GM21367 (cell line): ENCODE results near the gene TK1.
"Not testable (repeated sequence)": the region's sequence is repeated elsewhere in the genome, so short reads cannot be mapped to it uniquely, and the experiment has no call there.

Experiments used
- ATAC-seq: cut with Tn5 transposase; IDR thresholded peaks from one replicate; pipeline ENCODE4 v1.9.1; 2021; ENCODE audit not compliant: unreplicated experiment

TK1 gene

DNA sequence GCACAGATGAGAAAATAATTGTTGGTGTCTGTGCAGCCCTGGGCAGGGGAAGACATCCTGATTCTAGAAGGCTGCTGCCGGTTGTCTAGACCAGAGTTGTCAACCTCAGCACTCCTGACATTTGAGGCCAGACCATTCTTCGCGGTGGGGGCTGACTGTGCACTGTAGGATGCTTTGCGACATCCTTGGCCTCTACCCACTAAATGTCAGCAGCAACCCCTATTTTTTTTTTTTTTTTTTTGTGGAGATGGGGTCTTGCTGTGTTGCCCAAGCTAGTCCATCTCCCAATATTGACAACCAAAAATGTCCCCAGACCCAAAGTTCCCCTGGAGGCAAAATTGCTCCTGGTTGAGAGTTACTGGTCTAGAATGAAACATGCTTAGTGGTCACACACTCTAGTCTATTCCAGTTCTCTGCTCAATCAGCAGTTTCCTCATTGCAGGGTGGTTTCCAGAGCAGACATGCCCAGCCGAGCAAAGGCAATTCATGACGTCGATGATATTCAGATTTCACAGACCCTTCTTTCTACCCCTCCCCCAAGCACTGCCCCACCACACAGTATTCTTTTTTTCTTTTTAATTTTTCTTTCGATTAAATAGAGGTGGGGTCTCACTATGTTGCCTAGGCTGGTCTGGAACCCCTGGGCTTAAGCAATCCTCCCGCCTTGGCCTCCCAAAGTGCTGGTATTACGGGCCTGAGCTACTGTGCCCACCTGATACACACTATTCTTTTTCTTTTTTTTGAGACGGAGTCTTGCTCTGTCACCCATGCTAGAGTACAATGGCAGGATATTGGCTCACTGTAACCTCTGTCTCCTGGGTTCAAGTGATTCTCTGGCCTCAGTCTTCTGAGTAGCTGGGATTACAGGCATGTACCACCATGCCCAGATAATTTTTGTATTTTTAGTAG is 31.7 kb downstream of the TK1 start:
- ATAC-seq: peak; percentile 34

DNA sequence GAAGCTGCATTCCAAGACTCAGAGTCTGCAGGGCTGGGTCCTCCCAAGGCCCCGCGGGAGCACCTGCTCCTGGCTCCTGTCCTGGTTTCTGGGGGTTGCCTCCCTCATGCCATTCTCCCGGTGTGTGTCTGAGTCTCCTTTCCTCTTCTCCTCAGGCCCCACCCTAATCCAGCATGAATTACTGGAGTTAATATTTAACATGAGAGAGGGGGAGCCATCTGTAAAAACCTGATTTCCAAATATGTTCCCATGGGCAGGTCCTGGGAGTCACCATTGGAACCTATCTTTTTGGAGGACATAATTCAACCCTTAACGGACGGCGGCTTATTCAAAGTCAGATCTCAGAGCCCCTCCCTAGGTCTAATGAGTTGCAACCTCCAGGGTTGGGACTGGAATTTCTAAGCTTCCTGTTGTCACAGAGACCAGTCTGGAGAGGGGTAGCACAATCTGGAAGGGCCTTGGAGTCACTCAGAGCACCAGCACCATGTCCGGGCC is 35.3 kb downstream of the TK1 start:
- no peak for ATAC-seq

DNA sequence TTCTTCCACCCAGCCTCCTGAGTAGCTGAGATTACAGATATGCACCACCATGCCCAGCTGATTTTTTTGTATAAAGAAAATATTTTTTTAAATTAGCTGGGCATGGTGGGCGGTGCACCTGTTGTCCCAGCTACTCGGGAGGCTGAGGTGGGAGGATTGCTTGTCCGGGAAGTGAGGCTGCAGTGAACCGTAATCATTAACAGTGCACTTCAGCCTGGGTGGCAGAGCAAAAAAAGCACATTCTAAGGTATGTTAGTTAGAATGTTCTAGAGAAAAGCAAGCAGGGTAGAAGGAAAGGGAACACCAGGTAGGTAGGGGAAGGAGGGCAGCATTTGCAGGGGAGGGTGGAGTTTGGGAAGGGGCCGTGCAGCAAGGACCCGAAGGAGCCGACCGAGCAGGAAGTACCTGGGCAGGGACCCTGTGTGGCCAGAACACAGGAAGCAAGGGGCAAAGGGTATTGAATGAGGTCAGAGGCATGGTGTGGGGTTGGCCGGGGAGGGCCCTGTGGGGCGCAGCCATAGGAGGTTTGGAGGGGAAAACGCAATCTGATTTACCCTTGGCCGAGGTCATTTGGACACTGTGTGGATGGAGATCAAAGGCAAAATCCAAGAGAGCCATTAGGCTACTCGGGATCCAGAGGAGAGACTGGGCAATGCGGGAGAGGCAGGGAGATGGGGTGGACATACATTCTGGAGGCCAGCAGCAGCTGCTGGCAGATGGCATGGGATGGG is 38.4 kb downstream of the TK1 start:
- ATAC-seq: no peak

DNA sequence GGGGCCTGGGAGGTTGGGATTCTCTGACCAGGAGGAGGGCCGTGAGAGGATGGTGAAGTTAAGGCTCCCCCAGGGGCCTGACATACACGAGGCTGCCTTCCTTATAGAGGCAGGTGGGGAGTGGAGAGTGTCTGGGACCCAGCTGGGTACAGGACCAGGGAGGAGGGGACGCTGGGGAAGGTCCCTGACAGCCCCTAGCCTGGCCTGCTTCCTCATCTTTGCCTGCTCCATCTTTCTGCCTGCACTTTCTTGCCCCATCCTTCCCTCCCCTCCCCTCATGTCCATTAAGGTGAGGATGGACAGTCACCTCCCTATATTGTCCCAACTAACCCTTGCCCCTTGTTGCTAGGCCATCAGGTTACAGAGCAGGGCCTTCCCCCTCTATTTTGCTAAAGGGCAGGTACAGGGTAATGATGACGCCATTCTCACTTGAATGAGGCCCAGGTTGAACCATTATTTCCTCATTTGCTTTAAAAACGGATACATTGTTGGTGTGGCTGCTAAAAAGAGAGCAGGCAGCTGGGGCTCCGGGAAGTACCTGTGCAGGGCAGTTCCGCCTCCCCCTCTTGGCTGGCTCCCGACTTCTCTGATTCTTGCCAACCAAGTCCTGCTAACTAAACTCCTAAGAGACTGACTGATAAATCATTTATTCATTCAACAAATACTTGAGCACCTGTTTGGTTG is 39.4 kb downstream of the TK1 start:
- ATAC-seq: peak; percentile 25

DNA sequence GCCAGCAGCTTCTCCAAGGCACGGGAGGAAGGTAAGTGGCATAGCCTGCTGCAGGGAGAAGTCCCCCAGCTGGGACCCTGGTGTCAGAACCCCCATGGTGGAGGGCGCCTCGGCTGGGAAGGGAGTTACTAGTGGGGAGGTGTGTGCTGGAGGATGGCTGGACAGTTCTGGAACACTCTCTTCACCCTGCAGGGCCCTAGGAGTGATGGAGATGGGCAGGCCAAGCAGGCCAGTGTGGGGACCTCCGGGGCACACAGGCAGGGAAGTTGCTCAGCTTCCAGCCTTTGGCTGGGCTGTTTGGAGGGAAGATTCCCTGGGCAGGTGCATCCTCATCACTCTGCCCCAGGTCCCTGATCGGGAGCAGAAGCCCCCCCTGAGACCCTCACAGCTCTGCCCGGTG is 40.0 kb downstream of the TK1 start:
- ATAC-seq: no peak

DNA sequence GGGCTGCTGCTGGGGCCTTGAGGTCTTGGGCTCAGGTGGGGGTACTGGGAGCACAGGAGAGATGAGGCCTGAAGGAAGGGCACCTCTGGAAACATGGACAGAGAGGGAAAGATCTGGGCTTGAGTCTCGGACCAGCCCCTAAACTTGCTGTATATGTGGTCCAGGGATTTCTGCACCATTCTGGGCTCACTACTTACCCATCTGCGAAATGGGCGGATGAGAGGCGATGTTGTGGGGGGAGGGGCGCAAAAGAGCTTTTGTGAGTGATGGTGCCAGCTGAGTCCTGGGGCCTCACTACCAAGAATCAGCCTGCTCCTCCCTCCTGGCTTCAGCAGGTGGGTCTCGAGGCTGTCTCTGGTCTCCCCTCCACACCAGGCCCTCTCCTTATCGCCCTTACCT is 40.4 kb downstream of the TK1 start:
- ATAC-seq: no peak

DNA sequence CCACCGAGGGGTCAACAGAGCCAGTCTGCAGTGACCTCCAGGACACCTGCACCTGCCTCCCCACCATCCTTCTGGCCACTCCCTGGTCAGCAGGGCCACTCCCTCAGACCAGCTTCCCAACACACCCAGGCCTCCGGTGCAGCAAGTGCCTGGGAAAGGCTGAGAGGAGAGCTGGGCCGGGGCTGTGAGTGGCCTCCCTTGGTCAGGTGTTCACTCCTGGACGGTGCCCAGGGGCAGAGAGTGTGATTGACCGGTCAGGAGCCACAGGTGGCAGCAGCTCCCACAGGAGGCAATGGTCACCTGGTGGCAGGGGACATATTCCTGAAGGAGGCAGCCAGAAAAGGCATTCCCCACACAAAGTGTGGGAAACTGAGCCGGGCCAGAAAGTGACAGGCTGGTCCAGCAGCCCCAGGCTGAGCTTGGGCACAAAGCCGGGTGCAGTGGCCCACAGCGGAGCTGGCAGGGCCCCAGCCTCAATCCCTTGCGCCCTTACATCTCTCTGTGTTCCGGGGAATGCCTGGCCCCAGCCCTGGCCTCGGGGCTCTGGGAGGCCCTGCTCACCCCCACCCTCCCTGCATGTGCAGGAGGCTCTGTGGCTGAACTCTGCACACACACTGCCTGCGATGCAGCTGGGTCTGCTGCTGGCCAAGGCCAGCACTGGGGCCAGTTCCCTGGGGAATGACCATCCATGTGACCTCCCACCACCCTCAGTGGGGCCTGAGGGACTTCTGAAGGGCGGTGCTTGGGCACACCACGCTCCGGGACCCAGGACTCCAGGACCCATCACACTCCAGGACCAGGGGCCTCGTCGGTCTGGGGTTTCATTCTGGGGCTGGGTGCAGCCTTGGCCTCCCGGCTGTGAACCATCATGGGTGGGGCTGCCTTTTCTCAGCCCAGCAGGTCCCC is 41.9 kb downstream of the TK1 start:
- no peak for ATAC-seq

DNA sequence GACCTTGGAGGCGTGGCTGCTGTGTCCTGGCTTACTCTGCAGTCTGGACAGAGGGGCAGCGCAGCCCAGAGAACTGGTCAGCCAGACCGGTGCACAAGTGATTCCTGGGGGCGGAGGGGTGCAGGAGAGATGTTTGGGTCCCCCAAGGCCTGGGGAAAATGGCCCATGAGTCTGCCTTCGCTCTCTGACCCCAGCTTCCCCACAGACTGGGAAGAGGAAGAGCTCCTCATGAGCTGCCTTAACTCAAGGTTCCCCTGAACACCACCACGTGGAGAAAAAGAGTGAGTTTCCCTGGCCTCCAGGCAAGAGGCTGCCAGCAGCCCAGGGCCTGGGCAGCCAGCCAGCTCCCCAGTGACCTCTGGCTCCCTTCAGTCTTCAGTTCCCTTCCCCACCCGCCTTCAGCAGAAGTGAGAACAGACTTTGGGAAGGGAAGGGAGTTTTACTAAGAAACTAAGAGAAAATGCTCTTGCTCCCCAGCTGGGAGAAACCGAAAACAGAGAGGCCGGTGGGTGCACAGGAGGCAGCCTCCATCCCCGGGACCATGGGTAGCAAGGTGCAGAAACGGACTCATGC is 42.6 kb downstream of the TK1 start:
- ATAC-seq: no peak

DNA sequence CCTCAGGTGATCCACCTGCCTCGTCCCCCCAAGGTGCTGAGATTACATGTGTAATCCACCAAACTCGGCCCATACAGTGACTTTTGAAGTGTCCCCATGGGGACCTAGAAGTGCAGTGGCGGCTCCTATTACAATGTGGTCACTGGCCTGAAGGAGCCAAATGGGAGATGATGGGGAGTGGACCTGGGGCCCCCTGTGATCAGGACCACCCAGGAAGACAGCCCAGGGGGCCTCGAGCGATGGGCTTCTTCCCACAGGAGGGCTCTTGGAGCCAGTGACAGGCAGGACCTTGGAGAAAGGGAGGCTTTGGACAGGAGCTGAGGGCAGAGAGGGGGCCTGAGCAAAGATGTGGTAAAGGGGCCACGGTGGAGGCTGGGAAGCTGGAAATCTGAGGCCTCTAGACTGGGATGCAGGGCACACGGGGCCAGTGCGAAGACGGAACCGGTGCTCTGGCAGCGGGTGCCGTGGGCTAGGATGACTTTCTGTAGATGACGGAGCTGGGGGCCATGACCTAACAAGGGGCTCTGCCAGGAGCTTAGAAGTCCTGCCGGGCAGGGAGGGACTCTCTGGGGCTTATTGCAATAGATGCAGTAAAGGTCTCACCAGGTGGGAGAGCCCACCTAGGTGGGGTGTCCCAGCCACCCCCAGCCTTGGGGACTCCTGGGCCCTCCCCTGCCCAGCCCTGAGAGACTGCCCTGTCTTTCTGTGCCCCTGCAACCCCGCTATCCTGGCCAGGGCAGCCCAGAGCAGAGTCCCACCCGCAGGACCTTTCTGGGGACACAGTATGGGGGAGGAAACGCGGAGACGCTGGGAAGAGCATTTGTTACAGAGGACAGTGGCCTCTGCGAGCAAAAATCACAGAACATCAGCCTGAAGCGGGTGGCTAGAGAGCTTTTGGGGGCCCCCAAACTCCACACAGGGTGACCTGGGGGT is 43.4 kb downstream of the TK1 start:
- ATAC-seq: no peak

DNA sequence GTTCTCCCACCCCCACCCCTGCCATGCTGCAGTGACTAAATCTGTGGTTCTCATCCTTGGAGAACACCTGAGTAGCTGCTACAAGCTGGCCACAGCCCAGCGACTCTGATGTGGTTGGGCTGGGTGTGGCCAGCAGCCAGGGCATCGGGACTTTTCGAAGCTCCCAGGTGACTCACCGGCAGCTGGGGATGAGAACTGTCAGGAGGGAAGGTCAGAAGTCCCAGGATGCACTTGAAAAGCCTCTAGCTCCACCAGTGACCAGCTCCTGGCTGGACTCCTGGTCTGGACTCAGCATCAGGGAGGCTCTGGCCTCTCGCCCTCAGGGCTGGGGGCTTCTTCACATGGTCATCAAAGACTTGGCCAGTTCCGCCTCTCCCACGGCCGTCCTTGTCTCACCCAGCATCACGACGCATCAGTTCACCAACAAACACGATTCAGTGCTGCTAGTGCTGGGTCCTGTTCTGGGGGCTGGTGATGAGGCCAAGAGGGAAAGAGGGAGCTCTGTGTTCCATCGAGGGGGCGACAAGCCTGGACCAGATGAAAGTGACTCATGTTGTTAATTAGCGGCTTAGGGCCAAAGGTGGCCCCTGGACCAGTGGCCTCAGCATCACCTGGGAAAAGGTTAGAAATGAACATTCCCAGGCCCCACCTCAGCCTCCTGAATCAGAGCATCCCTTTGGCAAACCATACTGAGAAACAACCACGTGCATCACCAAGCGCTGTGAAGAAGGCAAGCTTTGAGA is 44.6 kb downstream of the TK1 start:
- ATAC-seq: no peak

DNA sequence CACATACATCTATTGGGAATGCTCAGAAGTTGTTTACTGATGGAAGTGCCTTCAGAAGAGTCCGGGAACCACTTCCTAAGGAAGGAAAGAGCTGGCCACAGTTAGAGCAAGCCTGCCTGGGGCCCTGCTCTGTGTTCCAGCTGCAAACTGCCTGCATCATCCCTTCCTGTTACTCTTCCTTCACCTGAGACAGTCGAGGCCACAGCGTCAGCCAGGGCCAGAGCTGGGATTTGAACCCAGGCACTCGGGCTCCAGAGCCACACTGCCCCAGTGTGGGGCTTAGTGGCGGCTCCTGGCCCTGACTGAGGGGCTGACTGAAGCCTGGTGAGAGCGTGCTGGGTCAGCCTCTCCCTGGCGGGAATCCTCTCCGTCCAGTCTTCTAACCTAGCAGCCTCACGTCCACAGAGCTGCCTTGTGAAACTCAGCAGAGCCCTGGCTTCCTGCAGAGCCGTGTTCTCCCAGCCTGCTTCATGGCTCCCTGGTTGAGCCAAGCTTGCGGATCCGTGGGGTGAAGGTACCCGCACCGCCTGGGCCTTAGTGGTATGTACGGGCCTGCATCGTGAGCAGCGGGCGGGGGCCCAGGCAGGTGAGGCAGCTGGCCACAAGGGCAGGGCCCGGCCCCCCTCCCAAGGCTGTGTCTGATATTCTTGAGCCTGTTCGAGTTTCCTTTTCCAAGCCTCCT is 45.3 kb downstream of the TK1 start:
- no peak for ATAC-seq

DNA sequence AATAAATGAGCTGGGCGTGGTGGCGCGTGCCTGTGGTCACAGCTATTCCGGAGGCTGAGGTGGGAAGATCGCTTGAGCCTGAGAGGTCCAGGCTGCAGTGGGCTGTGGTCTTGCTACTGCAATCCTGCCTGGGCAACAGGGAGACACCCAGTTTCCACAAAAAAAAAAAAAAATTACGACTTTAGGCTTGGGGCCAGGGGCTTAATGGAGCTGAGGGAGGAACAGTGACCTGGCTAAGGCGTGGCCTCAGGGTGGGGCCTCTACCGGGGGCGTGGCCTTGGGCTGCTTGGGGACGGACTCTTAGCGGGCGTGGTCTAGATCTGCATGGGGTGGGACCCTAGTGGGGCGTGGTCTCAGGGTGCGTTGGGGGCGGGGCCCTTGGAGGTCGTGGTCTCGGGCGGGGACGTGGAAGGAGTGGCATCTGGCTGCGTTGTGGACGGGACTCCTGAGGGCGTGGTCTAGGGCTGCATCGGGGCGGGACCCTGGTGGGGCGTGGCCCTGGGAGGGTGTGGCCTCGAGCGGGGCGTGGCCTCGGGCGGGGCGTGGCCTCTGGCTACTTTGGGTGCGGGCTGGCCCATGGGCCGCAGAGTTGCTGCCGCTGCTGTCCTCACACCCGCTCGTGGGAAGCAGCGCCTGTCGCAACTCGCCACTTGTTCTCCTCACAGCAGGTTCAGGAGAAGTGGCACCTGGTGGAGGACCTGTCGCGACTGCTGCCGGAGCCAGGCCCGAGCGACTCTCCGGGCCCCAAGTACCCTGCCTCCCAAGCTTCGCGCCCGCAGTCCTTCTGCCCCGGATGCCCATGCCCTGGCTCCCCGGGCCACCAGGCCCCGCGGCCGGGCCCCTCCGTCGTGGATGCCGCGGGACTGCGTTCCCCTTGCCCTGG is 46.4 kb downstream of the TK1 start:
- peak; percentile 62 for ATAC-seq

DNA sequence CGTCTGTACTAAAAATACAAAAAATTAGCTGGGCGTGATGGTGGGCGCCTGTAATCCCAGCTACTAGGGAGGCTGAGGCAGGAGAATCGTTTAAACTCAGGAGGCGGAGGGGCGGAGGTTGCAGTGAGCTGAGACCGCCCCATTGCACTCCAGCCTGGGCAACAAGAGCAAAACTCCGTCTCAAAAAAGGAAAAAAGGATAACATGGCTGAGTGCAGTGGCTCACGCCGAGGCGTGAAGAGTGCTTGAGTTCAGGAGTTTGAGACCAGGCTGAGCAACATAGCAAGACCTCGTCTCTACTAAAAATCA is 47.0 kb downstream of the TK1 start:
- not testable (repeated sequence) for ATAC-seq

DNA sequence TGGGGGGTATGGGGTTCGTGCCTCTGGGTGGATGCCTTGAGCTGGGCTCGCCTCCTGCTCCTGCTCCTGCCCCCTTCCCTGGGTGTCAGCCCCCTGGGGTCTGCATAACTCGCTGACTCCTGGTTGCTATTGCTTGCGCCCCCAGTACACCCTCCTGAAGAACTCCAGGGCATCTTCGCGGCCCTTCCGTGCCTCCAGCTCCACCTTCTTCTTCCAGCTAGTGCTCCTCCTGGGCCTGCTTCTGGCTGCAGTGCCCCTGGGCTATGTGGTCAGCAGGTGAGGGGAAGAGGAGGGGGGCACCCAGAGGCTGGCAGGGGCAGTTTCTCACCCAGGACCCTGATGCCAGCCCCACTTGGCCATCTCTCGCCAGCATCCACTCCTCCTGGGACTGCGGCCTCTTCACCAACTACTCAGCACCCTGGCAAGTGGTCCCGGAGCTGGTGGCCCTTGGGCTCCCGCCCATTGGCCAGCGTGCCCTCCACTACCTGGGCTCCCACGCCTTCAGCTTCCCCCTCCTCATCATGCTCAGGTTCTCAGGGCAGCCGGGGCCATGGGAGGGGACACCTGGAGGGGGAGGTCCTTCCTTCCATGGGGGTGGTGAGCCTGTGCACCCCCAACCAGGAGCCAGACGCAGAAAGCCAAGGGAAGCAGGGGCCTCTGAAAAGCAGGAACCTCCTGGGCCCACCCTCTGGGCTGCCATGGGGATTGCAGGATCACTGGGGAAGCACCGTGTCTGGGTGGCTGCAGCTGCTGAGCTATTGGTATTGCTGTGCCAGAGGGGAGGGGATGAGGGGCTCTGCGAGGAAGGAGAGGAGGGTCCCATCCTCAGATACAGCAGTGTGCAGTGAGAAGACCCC is 48.4 kb downstream of the TK1 start:
- ATAC-seq: no peak

DNA sequence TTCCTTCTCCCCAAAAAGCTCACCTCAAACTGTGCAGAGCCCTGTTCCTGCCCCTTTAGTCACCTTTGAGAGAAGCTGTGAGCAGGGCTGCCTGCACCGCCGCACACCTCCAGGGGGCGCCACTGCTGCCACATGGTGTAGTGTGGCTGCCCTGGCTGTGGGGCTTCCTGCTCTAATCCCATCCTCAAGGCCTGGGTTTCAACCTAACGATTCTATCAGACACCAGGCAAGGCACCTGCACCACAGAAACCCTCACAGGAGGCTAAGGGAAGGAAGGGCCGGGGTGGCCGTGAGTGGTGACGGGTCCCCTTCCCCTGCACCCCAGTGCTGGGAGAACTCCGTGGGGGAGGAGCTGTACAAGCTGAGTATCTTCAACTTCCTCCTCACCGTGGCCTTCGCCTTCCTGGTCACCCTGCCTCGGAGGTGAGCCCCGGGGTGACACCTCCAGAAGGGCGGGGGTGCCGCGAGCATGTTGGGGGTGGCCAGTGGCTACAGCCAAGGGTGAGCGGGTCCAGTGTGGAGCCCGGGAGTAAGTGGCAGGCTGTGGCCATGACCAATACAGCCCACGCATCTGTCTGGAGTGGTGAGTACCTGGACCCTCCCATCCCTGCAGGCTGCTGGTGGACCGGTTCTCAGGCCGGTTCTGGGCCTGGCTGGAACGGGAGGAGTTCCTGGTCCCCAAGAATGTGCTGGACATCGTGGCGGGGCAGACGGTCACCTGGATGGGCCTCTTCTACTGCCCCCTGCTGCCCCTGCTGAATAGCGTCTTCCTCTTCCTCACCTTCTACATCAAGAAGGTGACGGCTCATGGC is 49.3 kb downstream of the TK1 start:
- ATAC-seq: no peak
